Activated naive CD4-positive, alpha-beta T cell treated with Interleukin-2 at 50 U/mL for 16 hours (primary cell): ENCODE results near the gene PPP1R27.

Experiments
- DNase-seq: peaks from one replicate; pipeline ENCODE4 v3.0.0-alpha.2; 2020

The PPP1R27 gene

DNA sequence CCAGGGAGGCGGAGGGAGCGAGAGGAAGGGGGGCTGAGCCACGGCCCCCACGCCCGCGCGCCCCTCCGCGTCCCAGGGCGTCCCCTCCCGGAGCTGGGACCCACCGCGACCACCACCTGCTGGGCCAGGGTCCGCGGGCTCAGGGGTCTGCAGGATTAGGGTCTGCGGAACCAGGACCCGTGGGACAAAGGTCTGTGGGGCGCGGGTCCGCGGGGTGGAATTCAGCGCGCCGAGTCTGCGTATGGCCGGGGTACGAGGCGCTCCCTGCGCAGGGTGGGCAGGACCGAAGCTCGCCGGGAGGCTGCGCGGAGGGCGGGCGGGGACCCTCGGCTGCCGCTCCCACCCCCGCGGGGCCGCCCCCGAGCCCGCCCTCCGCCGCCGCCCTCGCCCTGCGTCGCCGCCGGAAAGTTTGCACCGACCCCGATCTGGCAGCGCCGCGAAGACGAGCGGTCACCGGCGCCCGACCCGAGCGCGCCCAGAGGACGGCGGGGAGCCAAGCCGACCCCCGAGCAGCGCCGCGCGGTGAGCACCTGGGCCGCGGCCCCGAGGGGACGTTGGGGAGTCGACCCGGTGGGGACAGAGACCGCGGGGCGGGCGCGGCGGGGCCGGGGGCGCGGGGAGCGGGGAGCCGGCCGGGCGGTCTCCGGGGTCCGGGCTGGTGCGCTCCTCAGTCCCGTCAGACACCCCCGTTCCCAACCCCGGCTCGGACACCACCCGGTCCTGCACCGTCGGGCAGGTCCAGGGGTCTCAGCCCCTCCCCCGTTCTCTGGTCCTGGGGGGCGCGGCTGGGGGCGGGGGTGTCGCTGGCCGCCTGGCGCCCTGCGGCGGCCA lies 30.9 kb downstream of the PPP1R27 start, which contains the start of gene GCGR:
TSS of gene GCGR (plus strand) at position 423 of the 831 bp plus-strand sequence. CDS start 4,869 bp downstream, outside the sequence.
- DNase-seq, result no peak

DNA sequence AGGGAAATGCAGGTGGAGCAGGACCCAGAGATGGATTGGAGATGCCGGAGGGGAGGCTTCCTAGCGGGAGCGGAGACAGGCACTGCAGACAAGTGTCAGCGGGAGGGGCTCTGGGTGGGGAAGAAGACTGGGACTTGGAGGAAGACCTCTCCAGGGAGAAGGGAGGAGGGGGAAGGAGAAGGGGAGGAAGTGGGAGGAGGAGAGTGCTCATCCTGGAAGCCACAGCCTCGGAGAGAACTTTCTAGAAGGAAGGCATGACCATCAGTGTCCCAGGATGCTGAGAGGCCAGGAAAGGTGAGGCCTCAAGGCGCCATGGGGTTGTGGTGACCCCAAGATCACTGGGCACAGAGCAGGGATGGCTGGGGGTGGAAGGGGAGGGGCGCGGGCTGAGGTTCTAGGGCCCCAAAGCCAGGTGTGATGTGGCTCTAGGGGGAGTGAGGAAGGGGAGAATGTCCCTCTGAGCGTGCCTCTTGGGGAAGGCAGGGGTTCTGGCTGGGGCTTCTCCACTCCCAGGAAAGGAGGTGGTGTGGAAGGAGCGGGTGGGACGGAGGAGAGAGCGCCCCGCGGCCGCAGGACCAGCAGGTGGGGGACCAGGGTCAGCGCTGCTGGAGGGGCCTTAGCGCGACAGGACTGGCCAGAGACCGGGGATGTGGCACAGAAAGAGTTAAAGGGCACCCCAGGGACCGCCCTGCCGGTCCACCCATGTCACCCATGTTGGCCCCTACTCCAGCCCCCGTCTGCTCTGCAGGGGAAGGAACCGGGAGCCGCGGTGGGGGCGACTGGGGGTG lies 31.8 kb downstream of the PPP1R27 start:
- DNase-seq, result no peak

- DNase-seq, result no peak
Observed at GRCh38 chr17:81802048-81802758, 32.6 kb downstream of the PPP1R27 start.

DNA sequence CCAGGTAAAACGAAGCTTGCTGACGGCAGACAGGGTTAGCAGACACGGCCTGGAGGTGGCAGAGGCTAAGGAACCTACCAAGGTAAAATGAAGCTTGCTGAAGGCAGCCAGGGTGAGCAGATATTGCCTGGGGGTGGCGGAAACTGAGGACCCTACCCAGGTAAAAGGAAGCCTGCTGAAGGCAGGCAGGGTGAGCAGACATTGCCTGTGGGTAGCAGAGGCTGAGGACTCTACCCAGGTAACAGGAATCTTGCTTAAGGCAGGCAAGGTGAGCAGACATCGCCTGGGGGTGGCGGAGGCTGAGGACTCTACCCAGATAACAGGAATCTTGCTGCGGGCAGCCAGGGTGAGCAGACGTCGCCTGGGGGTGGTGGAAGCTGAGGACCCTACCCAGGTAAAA lies 33.5 kb downstream of the PPP1R27 start:
- no peak for DNase-seq

- no peak for DNase-seq
Observed at GRCh38 chr17:81794509-81794908, 40.3 kb downstream of the PPP1R27 start.

DNA sequence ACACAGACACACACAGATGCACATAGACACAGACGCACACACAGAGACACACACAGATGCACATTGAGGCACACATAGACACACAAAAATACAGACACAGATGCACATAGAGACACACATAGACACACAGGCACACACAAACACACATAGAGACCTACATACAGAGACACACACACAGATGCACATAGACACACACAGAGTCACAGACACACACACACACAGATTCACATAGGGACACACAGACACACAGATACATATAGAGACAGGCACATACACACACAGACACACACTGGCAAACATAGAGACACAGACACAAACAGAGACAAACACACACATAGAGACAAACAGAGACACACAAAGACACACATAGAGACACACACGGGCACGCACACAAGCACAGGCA lies 40.8 kb downstream of the PPP1R27 start:
- no peak for DNase-seq

- DNase-seq, result no peak
Observed at GRCh38 chr17:81792675-81793615, 41.9 kb downstream of the PPP1R27 start.
